ENCODE measurements around the gene TIMM50.

- TF ChIP-seq CTCF (IDR thresholded peaks at IDR 0.05) (no peak), POLR2A (IDR thresholded peaks at IDR 0.05) (no peak)
Measured at GRCh38 chr19:39516270-39516669, 35.6 kb downstream of the TIMM50 start.

All from prostate gland (tissue), 2 donors.